CD4-positive, alpha-beta T cell treated with Interleukin-15 for 4 hours (primary cell): ENCODE results near the gene GIGYF2.
"Not testable (repeated sequence)": the region's sequence is repeated elsewhere in the genome, so short reads cannot be mapped to it uniquely, and the experiment has no call there.

ENCODE experiments used
- DNase-seq: peaks from one replicate; pipeline ENCODE4 v3.0.0-alpha.2; 2020; ENCODE audit warnings: low spot score

GIGYF2 gene

DNA sequence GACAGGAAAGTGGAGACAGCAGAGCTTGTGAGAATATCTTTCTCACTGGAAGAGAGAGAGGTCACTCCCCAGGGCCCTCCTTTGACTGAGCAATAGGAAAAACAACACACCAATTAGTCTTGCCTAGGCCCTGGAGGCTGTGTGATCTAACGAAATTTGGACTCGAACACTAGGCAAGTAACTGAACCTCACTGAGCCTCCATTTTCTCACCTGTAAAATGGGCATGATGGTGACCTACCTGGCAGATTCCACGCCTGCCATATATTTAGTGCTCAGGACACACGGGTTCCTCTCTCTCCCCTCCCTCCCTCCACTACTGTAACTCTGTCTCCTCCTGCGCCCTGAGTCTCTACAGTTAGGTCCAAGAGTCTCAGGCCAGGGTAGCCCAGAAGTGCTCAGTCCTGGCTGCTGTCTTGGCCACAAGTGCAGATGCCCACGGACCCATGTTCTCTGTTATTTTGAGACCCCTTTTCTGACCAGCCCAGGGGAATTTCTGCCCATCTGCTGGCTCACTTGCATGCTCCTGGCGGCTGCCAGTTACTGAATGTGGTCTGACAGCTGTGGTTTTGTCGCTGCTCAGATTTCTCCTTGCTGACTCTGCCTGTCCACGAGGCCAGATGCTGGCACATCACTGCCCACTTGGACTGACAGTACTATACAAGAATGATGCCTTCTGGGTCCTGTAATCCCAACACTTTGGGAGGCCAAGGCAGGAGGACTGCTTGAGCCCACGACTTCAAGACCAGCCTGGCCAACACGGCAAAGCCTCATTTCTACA lies 9.6 kb upstream of the GIGYF2 start:
- DNase-seq = no peak

DNA sequence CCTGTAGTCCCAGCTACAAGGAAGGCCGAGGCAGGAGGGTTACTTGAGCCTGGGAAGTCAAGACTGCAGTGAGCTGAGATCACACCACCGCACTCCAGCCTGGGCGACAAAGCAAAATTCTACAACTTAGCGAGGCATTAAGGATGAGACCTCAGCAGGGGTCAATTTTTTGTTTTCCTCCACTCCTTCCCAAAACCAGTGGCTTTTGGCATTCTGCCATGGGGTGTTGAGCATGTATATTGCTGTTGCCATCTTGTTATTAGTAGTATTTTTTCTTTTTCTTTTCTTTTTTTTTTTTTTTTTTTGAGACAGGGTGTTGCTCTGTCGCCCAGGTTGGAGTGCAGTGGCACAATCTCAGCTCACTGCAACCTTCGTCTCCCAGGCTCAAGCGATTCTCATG lies 8.9 kb upstream of the GIGYF2 start:
- DNase-seq = no peak

DNA sequence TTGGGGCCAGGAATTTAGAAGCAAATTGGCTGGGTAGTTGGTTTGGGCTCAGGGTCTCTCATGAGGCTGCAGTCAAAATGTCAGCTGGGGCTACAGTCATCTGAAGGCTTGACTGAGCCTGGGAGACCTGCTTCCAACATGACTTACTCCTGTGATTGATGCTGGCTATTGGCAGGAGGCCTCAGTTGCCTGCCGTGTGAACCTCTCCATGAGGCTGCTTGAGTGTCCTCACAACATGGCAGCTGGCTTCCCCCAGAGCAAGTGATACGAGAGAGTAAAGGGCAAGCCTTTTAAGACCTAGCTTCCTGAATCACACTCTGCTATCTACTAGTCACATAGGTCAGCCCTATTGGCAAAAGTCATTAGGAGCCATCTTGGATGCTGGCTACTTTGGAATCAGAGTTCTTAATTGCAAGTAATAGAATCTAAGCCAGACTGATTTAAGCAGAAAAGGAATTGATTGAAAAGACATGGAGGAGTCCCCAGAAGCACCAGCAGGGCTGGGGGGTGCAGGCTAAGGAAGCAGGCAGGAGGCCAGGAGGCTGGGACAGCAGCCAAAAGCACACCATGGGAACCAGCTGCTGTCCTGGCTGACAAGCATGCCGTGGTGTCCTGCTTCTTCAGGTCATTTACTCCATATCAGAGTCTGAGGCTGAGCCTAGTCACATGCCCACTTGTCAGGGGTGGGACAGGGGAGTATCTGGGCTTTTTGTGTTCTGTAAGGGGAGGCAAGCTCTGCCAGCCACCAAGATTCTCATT lies 7.8 kb upstream of the GIGYF2 start:
- no peak for DNase-seq

DNA sequence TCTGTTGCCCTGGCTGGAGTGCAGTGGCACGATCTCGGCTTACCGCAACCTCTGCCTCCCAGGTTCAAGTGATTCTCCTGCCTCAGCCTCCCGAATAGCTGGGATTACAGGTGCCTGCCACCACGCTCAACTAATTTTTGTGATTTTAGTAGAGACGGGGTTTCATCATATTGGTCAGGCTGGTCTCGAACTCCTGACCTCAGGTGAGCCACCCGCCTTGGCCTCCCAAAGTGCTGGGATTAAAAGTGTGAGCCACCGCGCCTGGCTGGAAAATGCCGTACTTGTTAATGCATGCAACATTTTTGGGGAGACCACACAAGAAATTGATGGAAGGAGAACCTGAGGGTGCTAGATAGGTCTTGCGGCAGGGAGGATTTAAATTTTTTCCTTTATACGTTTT lies 6.0 kb upstream of the GIGYF2 start:
- not testable (repeated sequence) for DNase-seq

DNA sequence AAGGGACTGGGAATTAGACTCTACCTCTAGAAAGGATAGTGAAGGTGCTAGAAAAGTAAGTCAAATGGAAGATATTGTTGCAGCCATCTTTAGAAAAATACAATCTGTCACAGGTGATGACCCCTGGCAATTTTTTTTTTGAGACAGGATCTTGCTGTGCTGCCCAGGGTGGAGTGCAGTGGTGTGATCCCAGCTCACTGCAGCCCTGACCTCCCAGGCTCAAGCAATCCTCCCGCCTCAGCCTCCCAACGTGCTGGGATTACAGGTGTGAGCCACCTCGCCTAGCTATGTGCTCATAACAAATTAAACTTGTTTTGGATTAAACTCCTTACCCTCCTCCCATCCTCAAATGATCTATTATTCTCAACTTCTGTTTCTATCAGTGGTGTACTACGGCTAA lies 3.8 kb upstream of the GIGYF2 start:
- DNase-seq = no peak

DNA sequence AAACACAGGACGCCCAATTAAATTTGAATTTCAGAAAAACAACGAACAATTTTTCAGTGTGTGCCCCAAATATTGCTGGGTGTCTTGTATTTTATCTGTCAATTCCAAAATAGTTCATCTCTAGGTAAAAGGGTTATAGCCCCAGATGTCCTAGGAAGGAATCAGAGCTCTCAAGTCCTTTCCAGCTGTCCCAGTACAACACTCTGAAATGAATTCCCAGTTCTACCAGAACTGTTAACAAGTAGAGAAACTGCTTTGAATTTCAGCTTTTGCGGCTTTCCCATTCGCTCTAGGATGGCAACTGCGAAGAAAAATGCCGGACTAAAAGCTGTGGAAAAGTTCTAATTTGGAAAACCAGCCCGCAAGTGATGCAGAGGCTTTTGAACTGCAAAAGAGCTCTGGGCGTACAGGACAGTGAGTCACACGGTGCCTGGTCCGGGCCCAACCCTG lies 497 bp upstream of the GIGYF2 start:
- DNase-seq = no peak

DNA sequence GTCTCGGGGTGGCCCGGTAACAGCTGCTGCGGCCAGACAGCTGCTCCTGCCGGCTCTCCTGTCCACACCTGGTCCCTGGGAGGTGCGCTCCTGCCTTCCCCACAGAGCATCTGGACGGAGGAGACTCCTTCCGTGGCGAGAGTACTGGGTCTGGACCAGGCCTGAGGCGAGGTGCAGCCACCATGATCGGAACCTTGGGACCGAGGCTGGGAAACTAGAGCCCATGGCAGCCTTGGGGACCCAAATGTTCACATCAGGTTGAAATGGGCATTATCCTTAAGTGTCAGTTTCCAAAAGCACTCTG lies 628 bp downstream of the GIGYF2 start:
- no peak for DNase-seq

DNA sequence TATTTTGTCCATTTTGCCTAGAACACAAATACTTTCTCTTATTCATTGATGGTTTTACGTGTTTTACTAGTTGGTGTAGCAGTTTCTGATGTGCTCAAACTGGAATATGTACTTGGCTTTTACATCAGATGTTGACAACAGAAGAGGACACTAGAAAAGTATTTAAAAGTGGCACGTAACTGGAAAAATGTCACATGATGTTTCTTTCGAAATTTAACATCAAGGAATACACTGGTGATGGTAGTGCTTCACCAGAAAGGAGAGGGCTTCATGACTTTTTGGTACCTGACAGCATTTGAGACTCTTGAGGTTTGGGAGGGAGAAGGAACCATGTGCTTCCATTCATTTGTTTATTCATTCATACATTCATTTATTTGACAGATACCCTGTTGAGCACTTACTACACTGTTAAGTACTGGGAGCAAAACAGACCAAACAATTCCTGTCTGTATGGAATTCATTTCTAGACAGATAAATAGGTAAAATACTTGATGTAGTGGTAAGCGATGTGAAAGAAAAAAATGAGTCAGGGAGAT lies 1.5 kb downstream of the GIGYF2 start:
- DNase-seq = no peak

DNA sequence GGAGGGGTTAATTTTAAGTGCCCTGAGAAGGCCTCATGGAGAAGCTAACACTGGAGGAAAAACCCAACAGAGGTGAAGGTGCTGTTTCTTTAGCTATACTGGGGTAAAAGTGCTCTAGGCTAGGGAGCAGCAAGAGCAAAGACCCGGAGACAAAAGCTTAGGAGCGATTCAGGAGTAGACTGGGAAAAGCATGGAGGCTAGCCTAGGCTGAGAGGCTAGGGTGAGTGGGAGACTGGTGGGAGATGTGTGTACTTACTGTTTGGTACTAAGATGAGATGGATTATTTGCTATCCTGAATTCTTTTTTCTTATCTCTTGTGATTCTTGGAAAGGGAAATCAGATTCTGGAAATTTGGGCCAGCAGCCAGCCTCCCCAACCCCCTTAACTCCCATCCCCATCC lies 2.0 kb downstream of the GIGYF2 start:
- DNase-seq = no peak

DNA sequence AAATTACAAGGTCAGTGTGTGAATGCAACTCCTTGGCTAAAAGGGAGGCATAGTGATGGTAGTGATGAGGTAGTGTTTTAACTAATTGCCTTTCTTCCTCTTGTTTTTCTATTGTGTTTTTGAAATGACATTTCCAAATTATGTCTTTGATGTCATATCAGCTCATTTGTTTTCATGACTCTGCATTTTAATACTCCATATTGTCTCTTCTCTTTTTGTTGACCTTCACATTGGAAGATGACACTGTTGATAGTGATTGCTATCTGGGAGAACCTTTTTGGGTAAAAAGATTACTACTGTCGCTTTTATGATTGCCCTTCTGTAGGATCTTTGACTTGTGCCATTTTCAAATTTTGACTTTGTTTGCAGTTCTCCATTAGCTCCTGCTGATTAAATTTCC lies 3.0 kb downstream of the GIGYF2 start:
- DNase-seq = no peak

DNA sequence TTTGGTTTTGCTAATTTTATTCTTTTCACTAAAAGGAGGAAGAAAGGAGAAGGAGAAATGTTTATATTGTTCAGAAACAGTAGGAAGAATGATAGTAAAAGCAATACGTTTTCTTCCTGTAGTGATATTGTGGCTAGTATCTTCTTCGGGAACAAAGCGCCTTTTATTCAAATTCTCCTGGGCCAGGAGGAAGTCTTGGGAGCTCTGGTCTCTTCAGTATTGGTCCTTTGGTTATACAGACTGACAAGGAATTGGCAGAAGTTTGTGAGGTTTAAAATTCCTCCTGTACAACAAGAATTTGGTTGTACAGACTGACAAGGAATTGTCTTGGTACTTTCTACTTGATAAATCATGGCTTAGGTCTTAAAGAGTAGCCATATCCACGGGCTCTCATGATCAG lies 9.9 kb downstream of the GIGYF2 start:
- DNase-seq = no peak

DNA sequence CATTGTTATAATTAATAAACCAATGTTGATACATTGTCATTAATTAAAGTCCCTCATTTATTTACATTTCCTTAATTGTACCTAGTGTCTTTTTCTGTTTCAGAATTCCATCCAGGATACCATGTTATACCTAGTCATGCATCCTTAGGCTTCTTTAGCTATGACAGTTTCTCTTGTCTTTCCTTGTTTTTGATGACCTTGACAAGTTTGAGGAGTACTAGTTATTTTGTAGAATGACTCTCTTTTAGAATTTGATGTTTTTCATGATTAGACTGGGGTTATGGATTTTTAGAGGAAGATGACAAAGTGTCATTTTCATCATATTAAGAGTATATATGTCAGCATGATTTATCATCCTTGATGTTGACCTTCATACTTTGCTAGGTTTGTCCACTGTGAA lies 16.4 kb downstream of the GIGYF2 start:
- no peak for DNase-seq

DNA sequence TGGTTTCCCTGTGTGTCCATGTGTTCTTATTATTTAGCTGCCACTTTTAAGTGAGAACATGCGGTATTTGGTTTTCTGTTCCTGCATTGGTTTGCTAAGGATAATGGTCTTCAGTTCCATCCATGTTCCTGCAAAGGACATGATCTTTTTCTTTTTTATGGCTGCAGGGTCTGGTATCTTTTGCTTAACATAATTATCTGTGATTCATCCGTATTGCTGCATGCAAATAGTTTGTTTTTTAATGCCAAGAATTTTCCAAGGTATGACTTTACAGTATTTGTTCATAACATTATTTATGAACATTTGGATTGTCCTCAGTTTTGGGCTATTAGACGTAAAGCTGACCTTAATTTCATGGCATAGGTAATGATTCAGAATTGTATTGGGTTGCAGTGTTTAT lies 17.8 kb downstream of the GIGYF2 start:
- no peak for DNase-seq

DNA sequence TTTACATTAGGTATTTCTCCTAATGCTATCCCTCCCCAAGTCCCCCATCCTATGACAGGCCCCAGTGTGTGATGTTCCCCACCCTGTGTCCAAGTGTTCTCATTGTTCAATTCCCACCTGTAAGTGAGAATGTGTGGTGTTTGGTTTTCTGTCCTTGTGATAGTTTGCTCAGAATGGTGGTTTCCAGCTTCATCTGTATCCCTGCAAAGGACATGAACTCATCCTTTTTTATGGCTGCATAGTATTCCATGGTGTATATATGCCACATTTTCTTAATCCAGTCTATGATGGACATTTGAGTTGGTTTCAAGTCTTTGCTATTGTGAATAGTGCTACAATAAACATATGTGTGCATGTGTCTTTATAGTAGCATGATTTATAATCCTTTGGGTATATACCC lies 22.9 kb downstream of the GIGYF2 start:
- DNase-seq = not testable (repeated sequence)

DNA sequence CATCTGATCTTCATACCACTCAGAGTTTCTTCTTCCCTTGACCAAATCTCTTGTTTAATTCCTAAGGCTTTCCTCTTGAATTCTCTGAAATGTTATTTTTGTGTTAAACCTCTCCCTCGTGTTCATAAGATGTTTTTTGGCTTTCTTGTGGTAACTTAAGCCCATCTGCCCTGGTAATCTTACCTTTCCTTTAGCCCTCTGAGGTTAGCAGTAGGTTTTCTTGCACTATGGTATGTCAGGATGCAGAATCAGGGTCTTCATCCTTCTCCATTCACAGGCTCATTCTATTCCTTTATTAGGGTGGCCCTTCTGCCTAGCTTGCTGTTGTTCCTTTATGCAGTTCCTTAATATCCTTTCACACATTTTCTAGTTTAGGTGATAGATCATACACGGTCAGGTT lies 24.1 kb downstream of the GIGYF2 start:
- DNase-seq = no peak

DNA sequence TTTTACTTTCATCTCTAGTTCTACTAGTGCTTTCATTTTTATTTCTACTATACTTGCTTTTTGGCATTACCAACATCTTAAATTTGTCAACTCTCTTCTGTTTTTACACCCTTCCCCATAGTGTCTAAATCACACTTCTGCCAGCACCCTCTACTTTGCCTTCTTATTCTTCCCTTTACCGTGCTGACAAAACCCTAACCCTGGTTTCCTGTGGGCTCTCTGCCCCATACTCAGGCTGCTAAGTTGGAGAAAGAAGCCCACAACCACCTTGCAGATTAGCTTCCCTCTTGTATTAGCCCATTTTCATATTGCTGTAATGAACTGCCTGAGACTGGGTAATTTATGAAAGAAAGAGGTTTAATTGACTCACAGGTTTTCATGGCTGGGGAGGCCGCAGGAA lies 24.8 kb downstream of the GIGYF2 start:
- DNase-seq = no peak

DNA sequence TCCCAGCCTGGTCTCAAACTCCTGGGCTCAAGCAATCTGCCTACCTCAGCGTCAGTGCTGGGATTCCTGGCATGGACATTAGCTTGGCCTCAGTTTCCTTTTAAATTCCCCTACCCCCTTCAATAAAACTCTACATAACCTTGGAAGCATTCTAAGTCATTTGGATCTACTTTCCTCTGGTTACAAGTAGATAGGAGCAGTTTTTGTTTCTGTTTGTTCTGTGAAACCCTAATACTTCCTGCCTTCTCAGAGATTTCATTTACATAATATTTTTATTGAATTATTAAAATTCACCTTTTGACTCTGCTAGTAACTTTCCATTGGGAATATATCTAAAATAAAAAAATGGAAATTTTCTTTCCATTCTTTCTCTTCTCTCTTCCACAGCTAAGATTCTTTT lies 25.9 kb downstream of the GIGYF2 start:
- DNase-seq = no peak

DNA sequence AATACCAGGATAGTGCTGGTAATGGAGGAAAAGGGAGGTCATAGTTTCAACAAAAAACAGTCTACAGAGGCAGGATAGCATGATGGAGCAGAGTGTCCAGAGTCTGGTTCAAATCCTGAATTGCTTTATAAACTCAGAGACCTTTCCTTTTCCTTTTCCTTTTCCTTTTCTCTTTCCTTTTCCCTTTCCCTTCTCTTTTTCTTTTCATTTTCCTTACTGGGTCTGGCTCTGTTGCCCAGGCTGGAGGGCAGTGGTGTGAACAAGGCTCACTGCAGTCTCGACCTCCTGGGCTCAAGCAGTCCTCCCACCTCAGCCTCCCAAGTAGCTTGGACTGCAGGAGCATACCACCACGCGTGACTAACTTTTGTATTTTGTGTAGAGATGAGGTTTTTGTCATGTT lies 31.7 kb downstream of the GIGYF2 start:
- no peak for DNase-seq

DNA sequence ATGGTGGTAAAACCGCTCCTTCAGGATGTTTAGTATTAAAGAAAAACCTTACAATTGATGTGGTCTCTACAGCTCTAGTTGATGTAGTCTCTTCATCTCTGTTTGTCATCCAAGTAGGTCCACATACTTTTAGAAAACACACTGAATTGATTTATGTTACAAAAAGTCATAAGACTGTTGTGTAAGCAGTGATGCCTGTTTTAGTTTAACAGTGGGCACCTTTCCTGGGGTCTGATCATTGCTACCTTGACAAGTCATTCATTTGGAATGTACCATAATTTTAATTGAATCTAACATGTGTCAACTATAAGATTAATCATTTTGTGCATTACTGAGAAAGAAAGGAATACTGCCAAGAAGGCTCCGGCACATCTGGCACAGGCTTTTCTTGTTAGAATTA lies 34.3 kb downstream of the GIGYF2 start:
- no peak for DNase-seq

DNA sequence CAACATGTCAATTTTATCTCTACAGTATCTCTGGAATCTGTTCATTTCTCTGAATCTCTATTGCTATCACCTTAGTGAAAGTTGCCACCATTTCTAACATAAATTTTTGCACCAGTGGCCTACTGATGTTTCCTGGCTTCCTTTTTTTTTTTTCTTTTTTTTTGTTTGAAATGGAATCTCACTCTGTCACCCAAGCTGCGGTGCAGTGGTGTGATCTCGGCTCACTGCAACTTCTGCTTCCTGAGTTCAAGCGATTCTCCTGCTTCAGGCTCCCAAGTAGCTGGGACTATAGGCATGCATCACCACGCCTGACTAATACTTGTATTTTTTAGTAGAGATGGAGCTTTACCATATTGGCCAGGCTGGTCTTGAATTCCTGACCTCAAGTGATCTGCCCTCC lies 44.2 kb downstream of the GIGYF2 start:
- DNase-seq = no peak

DNA sequence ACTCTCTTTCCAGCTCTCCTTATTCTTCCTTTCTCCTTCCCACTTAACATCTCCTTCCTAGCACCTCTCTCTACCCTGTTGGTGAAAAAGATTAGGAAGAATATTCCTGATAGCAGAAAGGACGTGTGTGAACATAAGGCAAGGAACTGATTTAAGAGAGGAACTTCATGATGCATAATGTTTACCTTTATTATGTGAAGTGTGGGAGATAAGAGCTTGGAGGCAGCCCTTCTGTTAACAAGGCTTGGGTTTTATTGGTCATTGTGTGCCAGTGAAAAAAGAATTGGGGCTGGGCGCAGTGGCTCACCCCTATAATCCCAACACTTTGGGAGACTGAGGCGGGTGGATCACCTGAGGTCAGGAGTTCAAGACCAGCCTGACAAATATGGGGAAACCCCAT lies 44.8 kb downstream of the GIGYF2 start:
- no peak for DNase-seq

DNA sequence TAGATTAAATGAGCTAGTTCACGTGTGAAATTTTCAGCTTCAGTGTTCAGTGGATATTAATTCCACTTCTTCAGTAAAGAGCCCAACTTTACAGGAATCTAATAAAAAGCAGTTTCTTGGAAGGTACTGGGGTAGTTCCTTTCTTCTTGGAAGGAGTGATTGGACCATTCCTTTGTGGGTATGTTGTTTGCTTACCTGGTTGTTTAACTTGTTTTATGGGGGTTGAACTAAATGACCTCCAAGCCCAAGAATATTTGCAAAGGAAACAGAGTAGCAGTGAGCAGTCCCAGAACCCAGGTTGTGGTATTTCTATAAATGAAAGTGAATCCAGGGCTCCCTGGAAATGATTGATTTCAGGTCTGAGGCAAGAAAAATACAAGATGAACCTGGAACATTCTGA lies 47.8 kb downstream of the GIGYF2 start:
- no peak for DNase-seq

DNA sequence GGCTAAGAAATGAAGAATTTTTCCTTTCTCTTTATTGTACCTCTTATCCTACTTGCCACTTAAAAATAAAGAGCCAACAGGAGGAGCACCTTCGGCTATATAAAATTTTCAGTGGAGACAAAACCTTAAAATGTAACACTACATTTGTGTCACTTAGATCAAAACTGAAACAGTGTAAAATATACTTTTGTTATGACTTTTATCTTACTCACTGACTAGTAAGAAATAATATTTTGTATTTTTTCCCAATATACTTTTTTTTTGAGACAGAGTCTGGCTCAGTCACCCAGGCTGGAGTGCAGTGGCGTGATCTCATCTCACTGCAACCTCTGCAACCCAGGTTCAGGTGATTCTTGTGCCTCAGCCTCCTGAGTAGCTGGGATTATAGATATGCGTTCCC lies 50.9 kb downstream of the GIGYF2 start:
- no peak for DNase-seq

DNA sequence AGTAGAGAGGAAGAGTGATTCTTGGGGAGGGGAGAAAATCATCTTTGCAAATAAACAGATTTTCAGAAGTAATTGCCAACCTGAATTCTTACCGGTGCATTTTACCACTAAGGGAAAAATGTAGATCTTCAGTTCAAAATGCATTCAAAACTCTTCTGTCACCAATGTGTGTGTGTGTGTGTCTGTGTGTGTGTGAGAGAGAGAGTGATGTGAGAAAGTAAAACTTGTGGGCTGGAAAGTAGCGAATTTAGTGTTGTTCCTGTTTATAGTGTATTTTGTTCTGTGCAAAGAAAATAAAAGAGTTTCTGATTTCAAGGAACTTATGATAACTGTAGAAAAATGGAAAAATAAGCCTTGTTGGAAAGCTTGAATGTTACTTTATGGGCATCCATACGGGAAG lies 52.2 kb downstream of the GIGYF2 start:
- DNase-seq = no peak
